SK-N-SH treated with all-trans-retinoic acid at 6 μM for 48 hours (cell line): ENCODE measurements around the gene ECM2.
A peak's percentile ranks its signal among the peaks of the same experiment; 100 is the strongest.

Experiments used
- ATAC-seq: fragments of 200-7000 bp; cut with Tn5 transposase; 3 replicates; pipeline ENCODE4 v1.9.1; 2020; ENCODE audit warnings: mild to moderate bottlenecking, moderate library complexity
- ARNTL ChIP-seq: fragments of 450-650 bp; formaldehyde crosslinking; IDR thresholded peaks from 2 replicates; pipeline ENCODE4 v1.5.0; 2020; ENCODE audit warnings: low read depth, mild to moderate bottlenecking, moderate library complexity, borderline replicate concordance
- BACH2 ChIP-seq: fragments of 250-450 bp; sonication (Bioruptor Pico); IDR thresholded peaks from 2 replicates; pipeline ENCODE4 v1.9.0; 2021; ENCODE audit warnings: mild to moderate bottlenecking, borderline replicate concordance
- ESRRG ChIP-seq: fragments of 250-450 bp; sonication (Bioruptor Pico); IDR thresholded peaks from 2 replicates; pipeline ENCODE4 v1.6.1; 2021; ENCODE audit warnings: mild to moderate bottlenecking
- GLIS3 ChIP-seq: fragments of 250-450 bp; sonication (Bioruptor Pico); IDR thresholded peaks from 2 replicates; pipeline ENCODE4 v1.5.0; 2020; ENCODE audit warnings: mild to moderate bottlenecking, moderate library complexity
- ISL1 ChIP-seq: fragments of 250-450 bp; sonication (Bioruptor Pico); IDR thresholded peaks from 2 replicates; pipeline ENCODE4 v2.1.2; 2022; ENCODE audit warnings: mild to moderate bottlenecking, moderate library complexity
- OSR1 ChIP-seq: fragments of 250-450 bp; sonication (Bioruptor Pico); IDR thresholded peaks from 2 replicates; pipeline ENCODE4 v1.8.0; 2022; ENCODE audit warnings: moderate library complexity, mild to moderate bottlenecking, inconsistent platforms
- PPARA ChIP-seq: fragments of 250-450 bp; sonication (Bioruptor Pico); IDR thresholded peaks from 2 replicates; pipeline ENCODE4 v1.5.0; 2020; ENCODE audit warnings: mild to moderate bottlenecking, borderline replicate concordance
- RARB ChIP-seq: fragments of 250-450 bp; sonication (Bioruptor Pico); IDR thresholded peaks from 2 replicates; pipeline ENCODE4 v1.8.0; 2021; ENCODE audit warnings: mild to moderate bottlenecking, moderate library complexity
- SNAI2 ChIP-seq: fragments of 250-450 bp; sonication (Bioruptor Pico); IDR thresholded peaks from 2 replicates; pipeline ENCODE4 v1.5.0; 2020; ENCODE audit warnings: mild to moderate bottlenecking, moderate library complexity
- TCF4 ChIP-seq: fragments of 250-450 bp; sonication (Bioruptor Pico); IDR thresholded peaks from 2 replicates; pipeline ENCODE4 v1.8.0; 2021; ENCODE audit warnings: mild to moderate bottlenecking, moderate library complexity, borderline replicate concordance
- TOX ChIP-seq: fragments of 250-450 bp; sonication (Bioruptor Pico); IDR thresholded peaks from 2 replicates; pipeline ENCODE4 v1.8.0; 2021; ENCODE audit warnings: mild to moderate bottlenecking, moderate library complexity, borderline replicate concordance
- ZC3H10 ChIP-seq: fragments of 250-450 bp; sonication (Bioruptor Pico); IDR thresholded peaks from 2 replicates; pipeline ENCODE4 v1.5.1; 2021; ENCODE audit warnings: mild to moderate bottlenecking, moderate library complexity
- ZFP3 ChIP-seq: fragments of 250-450 bp; sonication (Bioruptor Pico); IDR thresholded peaks from 2 replicates; pipeline ENCODE4 v1.5.0; 2020; ENCODE audit warnings: mild to moderate bottlenecking, moderate library complexity
- ZNF565 ChIP-seq: fragments of 450-650 bp; formaldehyde crosslinking; conservative IDR thresholded peaks from 2 replicates; pipeline ENCODE4 v1.5.0; 2020; ENCODE audit warnings: low read depth, mild to moderate bottlenecking, moderate library complexity
- ZNF70 ChIP-seq: fragments of 450-650 bp; formaldehyde crosslinking; IDR thresholded peaks from 2 replicates; pipeline ENCODE4 v1.5.0; 2020; ENCODE audit warnings: mild to moderate bottlenecking, moderate library complexity
- ZNF8 ChIP-seq: fragments of 450-650 bp; formaldehyde crosslinking; IDR thresholded peaks from 2 replicates; pipeline ENCODE4 v1.5.0; 2020; ENCODE audit warnings: mild to moderate bottlenecking, moderate library complexity
- TF ChIP-seq, protein P1 (sequence below): fragments of 250-450 bp; sonication (Bioruptor Pico); IDR thresholded peaks from 2 replicates; pipeline ENCODE4 v1.5.1; 2021; ENCODE audit warnings: mild to moderate bottlenecking, moderate library complexity
- TF ChIP-seq, protein P2 (sequence below): fragments of 250-450 bp; sonication (Bioruptor Pico); IDR thresholded peaks from 2 replicates; pipeline ENCODE4 v1.5.0; 2020; ENCODE audit warnings: mild to moderate bottlenecking, moderate library complexity
- TF ChIP-seq, protein P3 (sequence below): fragments of 250-450 bp; sonication (Bioruptor Pico); IDR thresholded peaks from 2 replicates; pipeline ENCODE4 v1.8.0; 2021; ENCODE audit warnings: low read depth, mild to moderate bottlenecking, moderate library complexity, borderline replicate concordance

Gene ECM2

DNA sequence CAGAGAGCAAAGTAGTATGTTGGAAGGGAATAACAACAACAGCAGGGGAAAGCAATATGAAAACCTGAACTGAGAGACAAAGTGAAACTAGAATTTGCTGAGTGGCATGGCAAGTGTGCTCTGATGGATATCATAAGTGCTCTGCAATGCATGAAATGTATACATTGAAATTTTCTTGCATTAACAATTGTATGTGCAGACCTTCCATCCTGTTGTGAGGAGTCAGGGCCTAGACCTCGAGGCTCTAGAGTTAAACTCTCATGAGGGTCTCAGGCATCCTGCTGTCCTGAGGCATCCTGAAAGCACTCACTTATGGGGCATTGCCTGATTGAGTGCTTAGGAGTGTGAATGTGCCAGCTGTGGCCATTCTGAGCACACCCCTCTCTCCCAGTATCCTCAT is 1.1 kb downstream of the ECM2 start:
- peak; percentile 36; the same call in 1 of the 3 replicates for ATAC-seq
- TF ChIP-seq ISL1 (CRISPR knock-in tag) (no peak), ZFP3 (CRISPR knock-in tag) (no peak), GLIS3 (CRISPR knock-in tag) (no peak), ZNF565 (CRISPR knock-in tag) (no peak), ZC3H10 (CRISPR knock-in tag) (no peak), ZNF8 (CRISPR knock-in tag) (no peak), TOX (CRISPR knock-in tag) (no peak)
- TF ChIP-seq, protein P1, sequence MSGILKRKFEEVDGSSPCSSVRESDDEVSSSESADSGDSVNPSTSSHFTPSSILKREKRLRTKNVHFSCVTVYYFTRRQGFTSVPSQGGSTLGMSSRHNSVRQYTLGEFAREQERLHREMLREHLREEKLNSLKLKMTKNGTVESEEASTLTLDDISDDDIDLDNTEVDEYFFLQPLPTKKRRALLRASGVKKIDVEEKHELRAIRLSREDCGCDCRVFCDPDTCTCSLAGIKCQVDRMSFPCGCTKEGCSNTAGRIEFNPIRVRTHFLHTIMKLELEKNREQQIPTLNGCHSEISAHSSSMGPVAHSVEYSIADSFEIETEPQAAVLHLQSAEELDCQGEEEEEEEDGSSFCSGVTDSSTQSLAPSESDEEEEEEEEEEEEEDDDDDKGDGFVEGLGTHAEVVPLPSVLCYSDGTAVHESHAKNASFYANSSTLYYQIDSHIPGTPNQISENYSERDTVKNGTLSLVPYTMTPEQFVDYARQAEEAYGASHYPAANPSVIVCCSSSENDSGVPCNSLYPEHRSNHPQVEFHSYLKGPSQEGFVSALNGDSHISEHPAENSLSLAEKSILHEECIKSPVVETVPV = no peak
- TF ChIP-seq, protein P2, sequence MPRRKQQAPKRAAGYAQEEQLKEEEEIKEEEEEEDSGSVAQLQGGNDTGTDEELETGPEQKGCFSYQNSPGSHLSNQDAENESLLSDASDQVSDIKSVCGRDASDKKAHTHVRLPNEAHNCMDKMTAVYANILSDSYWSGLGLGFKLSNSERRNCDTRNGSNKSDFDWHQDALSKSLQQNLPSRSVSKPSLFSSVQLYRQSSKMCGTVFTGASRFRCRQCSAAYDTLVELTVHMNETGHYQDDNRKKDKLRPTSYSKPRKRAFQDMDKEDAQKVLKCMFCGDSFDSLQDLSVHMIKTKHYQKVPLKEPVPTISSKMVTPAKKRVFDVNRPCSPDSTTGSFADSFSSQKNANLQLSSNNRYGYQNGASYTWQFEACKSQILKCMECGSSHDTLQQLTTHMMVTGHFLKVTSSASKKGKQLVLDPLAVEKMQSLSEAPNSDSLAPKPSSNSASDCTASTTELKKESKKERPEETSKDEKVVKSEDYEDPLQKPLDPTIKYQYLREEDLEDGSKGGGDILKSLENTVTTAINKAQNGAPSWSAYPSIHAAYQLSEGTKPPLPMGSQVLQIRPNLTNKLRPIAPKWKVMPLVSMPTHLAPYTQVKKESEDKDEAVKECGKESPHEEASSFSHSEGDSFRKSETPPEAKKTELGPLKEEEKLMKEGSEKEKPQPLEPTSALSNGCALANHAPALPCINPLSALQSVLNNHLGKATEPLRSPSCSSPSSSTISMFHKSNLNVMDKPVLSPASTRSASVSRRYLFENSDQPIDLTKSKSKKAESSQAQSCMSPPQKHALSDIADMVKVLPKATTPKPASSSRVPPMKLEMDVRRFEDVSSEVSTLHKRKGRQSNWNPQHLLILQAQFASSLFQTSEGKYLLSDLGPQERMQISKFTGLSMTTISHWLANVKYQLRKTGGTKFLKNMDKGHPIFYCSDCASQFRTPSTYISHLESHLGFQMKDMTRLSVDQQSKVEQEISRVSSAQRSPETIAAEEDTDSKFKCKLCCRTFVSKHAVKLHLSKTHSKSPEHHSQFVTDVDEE (CRISPR knock-in tag) = no peak
- TF ChIP-seq, protein P3, sequence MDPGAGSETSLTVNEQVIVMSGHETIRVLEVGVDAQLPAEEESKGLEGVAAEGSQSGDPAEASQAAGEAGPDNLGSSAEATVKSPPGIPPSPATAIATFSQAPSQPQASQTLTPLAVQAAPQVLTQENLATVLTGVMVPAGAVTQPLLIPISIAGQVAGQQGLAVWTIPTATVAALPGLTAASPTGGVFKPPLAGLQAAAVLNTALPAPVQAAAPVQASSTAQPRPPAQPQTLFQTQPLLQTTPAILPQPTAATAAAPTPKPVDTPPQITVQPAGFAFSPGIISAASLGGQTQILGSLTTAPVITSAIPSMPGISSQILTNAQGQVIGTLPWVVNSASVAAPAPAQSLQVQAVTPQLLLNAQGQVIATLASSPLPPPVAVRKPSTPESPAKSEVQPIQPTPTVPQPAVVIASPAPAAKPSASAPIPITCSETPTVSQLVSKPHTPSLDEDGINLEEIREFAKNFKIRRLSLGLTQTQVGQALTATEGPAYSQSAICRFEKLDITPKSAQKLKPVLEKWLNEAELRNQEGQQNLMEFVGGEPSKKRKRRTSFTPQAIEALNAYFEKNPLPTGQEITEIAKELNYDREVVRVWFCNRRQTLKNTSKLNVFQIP (CRISPR knock-in tag) = no peak

DNA sequence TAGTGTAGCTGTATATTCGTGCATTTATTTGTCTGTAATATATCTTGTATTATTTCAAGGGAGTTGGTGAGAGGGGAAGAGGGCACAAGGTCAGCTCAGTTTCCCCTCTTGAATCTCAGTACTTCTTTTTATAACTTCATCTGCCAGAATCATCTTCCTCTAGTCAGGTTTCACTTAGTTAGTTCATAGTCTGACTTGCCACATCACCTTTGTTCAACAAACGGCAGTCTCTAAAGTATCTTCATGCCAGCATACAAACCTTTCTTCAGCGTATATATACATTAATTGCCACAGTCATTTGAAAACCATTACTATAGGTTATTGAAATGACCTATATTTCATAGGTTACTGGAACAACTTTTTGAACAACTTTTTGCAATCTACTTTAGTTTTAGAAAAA is 1.6 kb downstream of the ECM2 start:
- TF ChIP-seq OSR1 (CRISPR knock-in tag) (no peak), ZFP3 (CRISPR knock-in tag) (no peak), ISL1 (CRISPR knock-in tag) (no peak), RARB (no peak), ZNF70 (CRISPR knock-in tag) (no peak), ZNF8 (CRISPR knock-in tag) (no peak), PPARA (CRISPR knock-in tag) (no peak)
- TF ChIP-seq, protein P1 = no peak
- ATAC-seq = no peak

DNA sequence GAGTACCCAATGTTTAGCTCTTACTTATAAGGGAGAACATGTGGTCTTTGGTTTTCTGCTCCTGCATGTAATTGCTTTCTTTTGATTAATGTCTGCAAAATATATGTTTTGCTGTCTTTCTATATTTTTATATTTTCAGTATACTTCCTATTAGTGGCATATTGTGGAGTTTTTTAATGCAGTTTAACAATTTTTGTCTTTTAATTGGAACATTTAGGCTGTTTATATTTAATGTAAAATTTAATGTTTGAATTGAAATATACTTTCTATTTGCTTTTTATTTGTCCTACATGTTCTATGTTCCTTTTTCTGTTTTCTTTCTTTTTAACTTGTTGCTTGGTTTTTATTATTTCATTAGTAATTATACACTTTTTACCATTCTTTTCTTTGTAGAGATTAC is 4.9 kb downstream of the ECM2 start:
- ATAC-seq = no peak
- TF ChIP-seq TCF4 = no peak
- no peak for TF ChIP-seq BACH2 (CRISPR knock-in tag)
- no peak for TF ChIP-seq ISL1 (CRISPR knock-in tag)
- TF ChIP-seq ESRRG (CRISPR knock-in tag) = no peak
- no peak for TF ChIP-seq ZFP3 (CRISPR knock-in tag)

DNA sequence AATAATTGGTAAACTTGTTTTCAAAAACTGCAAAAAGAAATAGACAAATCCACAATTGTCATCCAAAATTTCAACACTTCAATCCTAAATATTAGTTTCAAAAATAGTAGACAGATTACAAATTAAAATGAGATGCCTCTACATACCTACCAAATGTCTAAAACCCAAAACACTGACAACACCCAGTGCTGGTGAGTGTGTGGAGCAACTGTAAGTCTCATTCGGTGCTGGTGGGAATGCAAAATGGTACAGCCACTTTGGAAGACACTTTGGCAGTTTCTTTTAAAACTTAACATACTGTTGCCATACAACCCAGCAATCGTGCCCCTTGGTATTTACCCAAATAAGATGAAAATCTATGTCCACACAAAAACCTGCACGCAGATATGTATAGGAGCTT is 6.7 kb downstream of the ECM2 start:
- ATAC-seq = no peak
- TF ChIP-seq ZNF70 (CRISPR knock-in tag) (no peak), ESRRG (CRISPR knock-in tag) (no peak), ZNF565 (CRISPR knock-in tag) (no peak), ARNTL (CRISPR knock-in tag) (no peak), OSR1 (CRISPR knock-in tag) (no peak), GLIS3 (CRISPR knock-in tag) (no peak), ZC3H10 (CRISPR knock-in tag) (no peak), TOX (CRISPR knock-in tag) (no peak), SNAI2 (CRISPR knock-in tag) (no peak)
- TF ChIP-seq, protein P1 = no peak
